Mucosa of descending colon (tissue), 3 donors: ENCODE data around the gene TCAP. TPM values are rescaled to one million over a fixed set of nuclear protein-coding genes. Genes with fewer than 3 reads are reported as not detected.
"Not testable (repeated sequence)": the region's sequence is repeated elsewhere in the genome, so short reads cannot be mapped to it uniquely, and the experiment has no call there.

Experiments
- ATAC-seq: fragments of 200-7000 bp; cut with Tn5 transposase; one replicate; pipeline ENCODE4 v1.9.1; 2020; ENCODE audit warnings: mild to moderate bottlenecking, moderate library complexity
- DNase-seq, 3 donors: peaks; one replicate each; pipeline ENCODE4 v3.0.0-alpha.2; 2020
- H3K36me3 ChIP-seq: fragments of 200-600 bp; one replicate; pipeline ENCODE4 v1.8.0; 2021; ENCODE audit warnings: low read depth, mild to moderate bottlenecking
- H3K4me1 ChIP-seq: fragments of 200-600 bp; one replicate; pipeline ENCODE4 v1.8.0; 2021; ENCODE audit warnings: low read depth, mild to moderate bottlenecking
- H3K4me3 ChIP-seq: fragments of 200-600 bp; one replicate; pipeline ENCODE4 v1.8.0; 2021; ENCODE audit warnings: mild to moderate bottlenecking
- H3K9me3 ChIP-seq: fragments of 200-600 bp; one replicate; pipeline ENCODE4 v1.8.0; 2021; ENCODE audit warnings: mild to moderate bottlenecking
- CTCF ChIP-seq: fragments of 200-600 bp; IDR thresholded peaks from one replicate; pipeline ENCODE4 v1.8.0; 2022; ENCODE audit warnings: antibody characterized with exemption, mild to moderate bottlenecking
- intact Hi-C, 2 donors: fragments of 100-400 bp; cut with DNase I in 1 of 2; cut with micrococcal nuclease in 1 of 2; formaldehyde crosslinking; loops; one replicate each; pipeline versions ENCODE4 v1.11.0 to v1.11.1; 2022; cut with DNase I, micrococcal nuclease
- total RNA-seq, 3 donors: library from RNA; stranded (reverse); fragmentation: NEBNext Ultra II Directional in 2 of 3; extraction: Animal tissue kit (Norgen Biotek cat#: 25700) in 2 of 3; gene quantifications; one replicate each; pipeline versions ENCODE4 v1.2.1 to v1.2.4, GENCODE V29; 2021 to 2023
- donor health status: DM: no; HTN: no; CAD: no; lungs with moderate emphysema.
- donor health status: DM: no; HTN: no; CAD: no.
- donor health status: DM: no; HTN: yes; CAD: no.

The TCAP gene
- total RNA-seq, 3 donors from 2014 or later: 0.96 to 3.4 (median 1.5) TPM

DNA sequence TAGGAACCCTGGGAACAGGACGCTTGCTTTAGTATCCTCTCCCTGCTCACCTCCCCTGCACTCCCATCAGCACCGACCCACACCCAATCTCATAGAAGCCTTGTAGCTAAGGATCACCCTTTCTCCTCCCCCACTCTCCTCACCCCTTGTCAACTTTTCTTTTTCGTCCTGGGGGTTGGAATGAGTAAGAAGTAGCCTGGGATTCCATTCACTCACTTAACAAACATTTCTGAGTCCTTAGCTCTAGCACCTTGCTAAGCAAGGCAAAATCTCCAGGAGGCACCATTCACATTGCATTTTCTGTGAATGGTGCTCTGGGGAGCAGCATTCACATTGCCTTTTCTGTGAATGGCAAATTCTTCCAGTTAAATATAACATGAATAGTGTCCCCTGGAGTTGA is 23.8 kb downstream of the TCAP start:
- Histone ChIP-seq H3K4me1 (peaks cover 14% of the 10 kb centered on the region), H3K4me3 (no peak overlapping the region)
- no peak for ATAC-seq

GRCh38 chr17:39694593-39694992 is 29.4 kb downstream of the TCAP start:
- no peaks in the 10 kb centered on the region for H3K36me3 ChIP-seq
- ATAC-seq: no peak
- no peak overlapping the region for H3K4me3 ChIP-seq
- no peak for TF ChIP-seq CTCF
- H3K9me3 ChIP-seq: no peaks in the 10 kb centered on the region
- no peak for DNase-seq
- peaks cover 1% of the 10 kb centered on the region for H3K4me1 ChIP-seq
- intact Hi-C loops: no loop called here

More for the DNA sequence above, 23.8 kb downstream of the TCAP start:
- Histone ChIP-seq H3K36me3 (no peaks in the 10 kb centered on the region), H3K9me3 (no peaks in the 10 kb centered on the region)
- intact Hi-C loops: no loop called here
- no peak for TF ChIP-seq CTCF
- peak in 1 of 3 donors; percentile 18 for DNase-seq

- no peak for ATAC-seq
- TF ChIP-seq CTCF: no peak
- H3K4me1 ChIP-seq: peaks cover 4% of the 10 kb centered on the region
- intact Hi-C loops: no loop called here
- H3K36me3 ChIP-seq: no peaks in the 10 kb centered on the region
- H3K4me3 ChIP-seq: no peak overlapping the region
- DNase-seq: no peak
- H3K9me3 ChIP-seq: no peaks in the 10 kb centered on the region
Observed at GRCh38 chr17:39695089-39695474, 29.9 kb downstream of the TCAP start.

- no peak for TF ChIP-seq CTCF
- no peak for DNase-seq
Observed at GRCh38 chr17:39696731-39697130, 31.6 kb downstream of the TCAP start.

DNA sequence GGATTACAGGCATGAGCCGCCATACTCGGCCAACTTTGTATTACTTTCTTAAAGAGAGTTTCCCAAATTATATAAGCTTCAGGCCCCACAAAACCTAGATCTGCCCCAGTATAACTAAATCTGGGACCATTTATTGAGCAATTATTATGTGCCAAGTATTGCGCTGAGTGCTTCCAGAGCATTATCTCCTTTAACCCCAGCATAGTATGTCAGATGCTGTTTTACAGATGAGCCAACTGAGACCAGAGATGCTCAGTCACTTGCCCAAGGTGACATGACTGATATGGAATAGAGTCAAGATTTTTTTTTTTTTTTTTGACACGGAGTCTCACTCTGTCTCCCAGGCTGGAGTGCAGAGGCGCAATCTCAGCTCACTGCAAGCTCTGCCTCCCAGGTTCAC is 32.8 kb downstream of the TCAP start:
- intact Hi-C loops: no loop called here
- TF ChIP-seq CTCF: no peak
- Histone ChIP-seq H3K4me1 (peaks cover 18% of the 10 kb centered on the region), H3K4me3 (no peak overlapping the region), H3K9me3 (no peaks in the 10 kb centered on the region), H3K36me3 (no peaks in the 10 kb centered on the region)
- ATAC-seq (no peak), DNase-seq (no peak)

More at GRCh38 chr17:39696731-39697130, 31.6 kb downstream of the TCAP start:
- ATAC-seq: no peak
- H3K9me3 ChIP-seq: no peaks in the 10 kb centered on the region
- no peaks in the 10 kb centered on the region for H3K36me3 ChIP-seq
- intact Hi-C loops: no loop called here
- H3K4me1 ChIP-seq: peaks cover 7% of the 10 kb centered on the region
- no peak overlapping the region for H3K4me3 ChIP-seq

GRCh38 chr17:39699157-39699817 is 34.1 kb downstream of the TCAP start:
- peaks cover 31% of the 10 kb centered on the region for H3K4me1 ChIP-seq
- H3K36me3 ChIP-seq, intact Hi-C loops, DNase-seq, H3K9me3 ChIP-seq, ATAC-seq: not testable (repeated sequence)
- H3K4me3 ChIP-seq: peak overlapping the region; percentile 92
